Loucy (cell line): ENCODE results near the gene GBF1.
A peak's percentile ranks its signal among the peaks of the same experiment; 100 is the strongest.

Experiments used
- H2AFZ ChIP-seq: fragments of 200-600 bp; sonication (generic); 2 replicates; pipeline ENCODE4 v1.6.0; 2016; ENCODE audit warnings: antibody characterized with exemption, mild to moderate bottlenecking, low read length, moderate library complexity
- H3F3A ChIP-seq: fragments of 200-600 bp; 2 replicates; pipeline ENCODE4 v1.6.0; 2016; ENCODE audit warnings: antibody characterized with exemption, low read depth, mild to moderate bottlenecking
- H3K27me3 ChIP-seq: fragments of 200-600 bp; sonication (generic); 2 replicates; pipeline ENCODE4 v1.6.1; 2014; ENCODE audit warnings: low read length, mild to moderate bottlenecking; ENCODE audit not compliant: insufficient read depth, poor library complexity, severe bottlenecking
- H3K36me3 ChIP-seq: fragments of 200-600 bp; sonication (generic); 2 replicates; pipeline ENCODE4 v1.6.1; 2016; ENCODE audit warnings: low read length; ENCODE audit not compliant: insufficient read depth
- H3K4me1 ChIP-seq: fragments of 200-600 bp; sonication (generic); 2 replicates; pipeline ENCODE4 v1.5.1; 2014; ENCODE audit warnings: low read length, mild to moderate bottlenecking; ENCODE audit not compliant: insufficient read depth, poor library complexity, severe bottlenecking
- H3K4me2 ChIP-seq: fragments of 200-600 bp; sonication (generic); 2 replicates; pipeline ENCODE4 v1.6.0; 2014; ENCODE audit warnings: antibody characterized with exemption, low read length, low read depth, mild to moderate bottlenecking; ENCODE audit not compliant: poor library complexity, severe bottlenecking
- H3K4me3 ChIP-seq: fragments of 200-600 bp; sonication (generic); 2 replicates; pipeline ENCODE4 v1.5.1; 2014; ENCODE audit warnings: low read length, mild to moderate bottlenecking, mixed read lengths; ENCODE audit not compliant: poor library complexity, severe bottlenecking
- H3K79me2 ChIP-seq: fragments of 200-600 bp; sonication (generic); 2 replicates; pipeline ENCODE4 v1.6.1; 2014; ENCODE audit warnings: low read length; ENCODE audit not compliant: insufficient read depth
- H3K9ac ChIP-seq: fragments of 200-600 bp; sonication (generic); 2 replicates; pipeline ENCODE4 v1.6.0; 2014; ENCODE audit warnings: mild to moderate bottlenecking, low read depth, low read length, moderate library complexity; ENCODE audit not compliant: poor library complexity, severe bottlenecking
- H3K9me2 ChIP-seq: fragments of 200-600 bp; sonication (generic); replicated peaks from 2 replicates; pipeline ENCODE4 v1.6.1; 2016; ENCODE audit warnings: low read depth, low read length, mixed read lengths
- H3K9me3 ChIP-seq: fragments of 200-600 bp; sonication (generic); 2 replicates; pipeline ENCODE4 v1.6.1; 2014; ENCODE audit warnings: mild to moderate bottlenecking, antibody characterized with exemption, low read length, low read depth; ENCODE audit not compliant: insufficient read depth
- H4K20me1 ChIP-seq: fragments of 200-600 bp; sonication (generic); 2 replicates; pipeline ENCODE4 v1.6.0; 2014; ENCODE audit warnings: antibody characterized with exemption, low read length, mild to moderate bottlenecking; ENCODE audit not compliant: insufficient read depth, poor library complexity, severe bottlenecking
- CTCF ChIP-seq: fragments of 200-600 bp; sonication (generic); conservative IDR thresholded peaks from 2 replicates; pipeline ENCODE4 v1.5.1; 2014; ENCODE audit warnings: mild to moderate bottlenecking, antibody characterized with exemption, low read length
- EZH2phosphoT487 ChIP-seq: fragments of 200-600 bp; IDR thresholded peaks from 2 replicates; pipeline ENCODE4 v1.6.1; 2018; ENCODE audit warnings: antibody characterized with exemption, mild to moderate bottlenecking, moderate library complexity, borderline replicate concordance

GBF1 gene

DNA sequence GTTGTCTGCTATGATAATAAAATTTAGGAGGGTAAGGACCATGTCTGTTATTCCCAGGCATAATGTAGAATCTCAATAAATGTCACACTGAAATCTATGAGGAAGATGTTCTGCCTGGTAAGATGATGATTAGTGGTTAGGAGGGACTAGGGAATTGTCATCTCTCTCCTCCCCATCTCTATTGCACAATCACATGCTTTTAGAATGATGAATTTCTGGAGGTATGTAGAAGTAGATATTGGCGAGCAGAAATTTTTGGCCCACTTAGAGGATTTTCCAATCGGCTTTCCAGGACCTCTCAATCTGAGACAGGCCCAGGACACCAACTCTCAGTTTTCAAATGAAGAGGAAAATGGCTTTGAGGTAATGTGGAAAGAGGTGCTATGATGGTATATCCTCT, 2.0 kb upstream of the GBF1 start:
- no peak overlapping the region for H2AFZ ChIP-seq
- H3K9me3 ChIP-seq = no peaks in the 10 kb centered on the region
- H3K9me2 ChIP-seq = no peaks in the 10 kb centered on the region
- no peaks in the 10 kb centered on the region for H3F3A ChIP-seq
- H3K4me2 ChIP-seq = no peak overlapping the region
- H3K9ac ChIP-seq = no peak overlapping the region
- H3K4me3 ChIP-seq = no peak overlapping the region
- peaks cover 29% of the 10 kb centered on the region for H3K79me2 ChIP-seq
- H3K4me1 ChIP-seq = peaks cover 26% of the 10 kb centered on the region
- H3K36me3 ChIP-seq = no peaks in the 10 kb centered on the region
- no peak for TF ChIP-seq EZH2phosphoT487
- TF ChIP-seq CTCF = no peak
- H3K27me3 ChIP-seq = no peaks in the 10 kb centered on the region
- H4K20me1 ChIP-seq = peaks cover 28% of the 10 kb centered on the region

DNA sequence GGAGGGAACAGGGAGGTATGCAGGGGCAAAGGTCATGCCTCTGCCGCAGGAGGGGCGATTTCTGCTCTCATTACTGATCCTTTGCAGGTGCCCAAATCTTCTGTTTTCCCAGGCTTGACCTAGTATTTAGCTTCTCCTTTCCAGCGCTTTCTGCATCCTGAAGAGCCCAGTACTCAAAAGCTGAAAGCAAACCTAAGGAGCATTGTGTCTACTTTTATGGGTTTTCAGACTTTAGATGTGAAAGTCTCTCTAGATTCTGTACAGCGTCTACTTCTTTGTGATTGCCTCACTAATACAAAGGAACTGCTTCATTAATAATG, 560 bp downstream of the GBF1 start:
- H3K4me3 ChIP-seq = peak overlapping the region; percentile 92
- no peaks in the 10 kb centered on the region for H3F3A ChIP-seq
- H3K9ac ChIP-seq = peak overlapping the region; percentile 73
- TF ChIP-seq CTCF (no peak), EZH2phosphoT487 (no peak)
- H3K9me2 ChIP-seq = no peaks in the 10 kb centered on the region
- H4K20me1 ChIP-seq = peaks cover 48% of the 10 kb centered on the region
- H3K79me2 ChIP-seq = peaks cover 55% of the 10 kb centered on the region
- H3K36me3 ChIP-seq = no peaks in the 10 kb centered on the region
- peak overlapping the region; percentile 93 for H3K4me2 ChIP-seq
- no peaks in the 10 kb centered on the region for H3K9me3 ChIP-seq
- peak overlapping the region; percentile 89 for H2AFZ ChIP-seq
- H3K4me1 ChIP-seq = peaks cover 37% of the 10 kb centered on the region
- no peaks in the 10 kb centered on the region for H3K27me3 ChIP-seq

- Histone ChIP-seq H3K9ac (peak overlapping the region; percentile 73), H3K9me3 (no peaks in the 10 kb centered on the region), H3K79me2 (peaks cover 59% of the 10 kb centered on the region), H4K20me1 (peaks cover 50% of the 10 kb centered on the region), H3K27me3 (no peaks in the 10 kb centered on the region), H3K36me3 (no peaks in the 10 kb centered on the region), H3K4me3 (peak overlapping the region; percentile 92), H3K4me2 (peak overlapping the region; percentile 93), H2AFZ (no peak overlapping the region), H3K9me2 (no peaks in the 10 kb centered on the region), H3K4me1 (peaks cover 37% of the 10 kb centered on the region), H3F3A (no peaks in the 10 kb centered on the region)
- no peak for TF ChIP-seq EZH2phosphoT487
- TF ChIP-seq CTCF = no peak
Observed at GRCh38 chr10:102246261-102246660, 929 bp downstream of the GBF1 start.
